NCI-H774 (cell line): Measurements from ENCODE around the gene SPATA33.
"Not testable (repeated sequence)": the region's sequence is repeated elsewhere in the genome, so short reads cannot be mapped to it uniquely, and the experiment has no call there.

Experiments
- DNase-seq: peaks from one replicate; lab custom pipeline; 2025; lab: John Stamatoyannopoulos, UW

Gene SPATA33

GRCh38 chr16:89664238-89664637, 6.6 kb downstream of the SPATA33 start:
- not testable (repeated sequence) for DNase-seq

- not testable (repeated sequence) for DNase-seq
Measured at GRCh38 chr16:89667000-89667399, 9.4 kb downstream of the SPATA33 start.

GRCh38 chr16:89667633-89668032, 10.0 kb downstream of the SPATA33 start:
- DNase-seq, result no peak

GRCh38 chr16:89668790-89669158, 11.1 kb downstream of the SPATA33 start:
- no peak for DNase-seq

- DNase-seq, result no peak
Measured at GRCh38 chr16:89669755-89670154, 12.1 kb downstream of the SPATA33 start.

GRCh38 chr16:89670496-89671431, 13.1 kb downstream of the SPATA33 start:
- no peak for DNase-seq

GRCh38 chr16:89671565-89671964, 13.9 kb downstream of the SPATA33 start:
- DNase-seq, result not testable (repeated sequence)

- no peak for DNase-seq
Measured at GRCh38 chr16:89672177-89672941, 14.7 kb downstream of the SPATA33 start.

GRCh38 chr16:89678258-89678657, 20.6 kb downstream of the SPATA33 start:
- no peak for DNase-seq

GRCh38 chr16:89685916-89686315, 28.3 kb downstream of the SPATA33 start:
- no peak for DNase-seq

- peak; percentile 67 for DNase-seq
Measured at GRCh38 chr16:89686520-89687091, 29.0 kb downstream of the SPATA33 start, which contains the start of gene CDK10. CDK10 (plus strand) TSS chr16:89686689; CDS start chr16:89686711, 22 bp downstream.

- peak; percentile 0 for DNase-seq
Measured at GRCh38 chr16:89687092-89687940, 29.7 kb downstream of the SPATA33 start.

GRCh38 chr16:89688395-89688794, 30.8 kb downstream of the SPATA33 start:
- no peak for DNase-seq

- no peak for DNase-seq
Measured at GRCh38 chr16:89689142-89689541, 31.5 kb downstream of the SPATA33 start.

- not testable (repeated sequence) for DNase-seq
Measured at GRCh38 chr16:89689621-89690020, 32.0 kb downstream of the SPATA33 start.

- no peak for DNase-seq
Measured at GRCh38 chr16:89690392-89690901, 32.8 kb downstream of the SPATA33 start.

- no peak for DNase-seq
Measured at GRCh38 chr16:89691231-89691985, 33.8 kb downstream of the SPATA33 start.

- DNase-seq, result no peak
Measured at GRCh38 chr16:89691986-89692569, 34.4 kb downstream of the SPATA33 start.

GRCh38 chr16:89693289-89693731, 35.7 kb downstream of the SPATA33 start:
- no peak for DNase-seq
